GM12892 (cell line): ENCODE data around the gene LAMTOR4.

Experiments
- POLR2A ChIP-seq: IDR thresholded peaks from 2 replicates; pipeline ENCODE4 v1.6.1; 2011; ENCODE audit warnings: low read depth, low read length, control low read depth
- TAF1 ChIP-seq: IDR thresholded peaks from 2 replicates; pipeline ENCODE4 v1.6.1; 2011; ENCODE audit warnings: low read depth, mild to moderate bottlenecking, control low read depth, low read length, borderline replicate concordance

- TF ChIP-seq POLR2A (no peak), TAF1 (no peak)
Measured at GRCh38 chr7:100175296-100175935, 26.7 kb downstream of the LAMTOR4 start.
